HepG2 (cell line): ENCODE measurements around the gene INPP5E. TPM values are rescaled to one million over a fixed set of nuclear protein-coding genes. Genes with fewer than 3 reads are reported as not detected.
A peak's percentile ranks its signal among the peaks of the same experiment; 100 is the strongest.

Experiments
- BORCS8-MEF2B ChIP-seq: sonication (generic); formaldehyde crosslinking; IDR thresholded peaks from 2 replicates; pipeline ENCODE4 v1.8.0; 2022; ENCODE audit warnings: mild to moderate bottlenecking, missing genetic modification reagents
- EED ChIP-seq: sonication (generic); formaldehyde crosslinking; IDR thresholded peaks from 2 replicates; pipeline ENCODE4 v1.5.0; 2020; ENCODE audit warnings: mild to moderate bottlenecking, missing genetic modification reagents
- EHMT2 ChIP-seq: fragments of 200-600 bp; sonication (generic); IDR thresholded peaks from 2 replicates; pipeline ENCODE4 v1.7.0; 2017; ENCODE audit warnings: antibody characterized with exemption, low read depth, low read length, borderline replicate concordance
- JUNB ChIP-seq: sonication (generic); formaldehyde crosslinking; IDR thresholded peaks from 2 replicates; pipeline ENCODE4 v1.8.0; 2022; ENCODE audit warnings: missing genetic modification reagents, mild to moderate bottlenecking, borderline replicate concordance
- KLF16 ChIP-seq, 2 experiments: sonication (generic) in 1 of 2; formaldehyde crosslinking in 1 of 2; IDR thresholded peaks; 2 replicates each; pipeline versions ENCODE4 v1.6.1 to v1.8.0; 2016 to 2023; ENCODE audit warnings: missing genetic modification reagents in 2 of 2, missing compliant biosample characterization in 1 of 2
- MED13 ChIP-seq: sonication (generic); formaldehyde crosslinking; IDR thresholded peaks from 2 replicates; pipeline ENCODE4 v1.5.0; 2020; ENCODE audit warnings: missing genetic modification reagents
- MXD1 ChIP-seq: sonication (generic); formaldehyde crosslinking; IDR thresholded peaks from 2 replicates; pipeline ENCODE4 v1.4.0; 2020; ENCODE audit warnings: mild to moderate bottlenecking, missing genetic modification reagents
- NBN ChIP-seq: fragments of 450-650 bp; conservative IDR thresholded peaks from 2 replicates; pipeline ENCODE4 v1.6.1; 2017
- NFE2 ChIP-seq: sonication (generic); formaldehyde crosslinking; IDR thresholded peaks from 2 replicates; pipeline ENCODE4 v1.4.0; 2020; ENCODE audit warnings: missing genetic modification reagents
- NRL ChIP-seq: sonication (generic); formaldehyde crosslinking; IDR thresholded peaks from 2 replicates; pipeline ENCODE4 v1.5.0; 2020; ENCODE audit warnings: missing genetic modification reagents, mild to moderate bottlenecking, moderate library complexity, borderline replicate concordance
- PHF20 ChIP-seq: sonication (generic); formaldehyde crosslinking; IDR thresholded peaks from 2 replicates; pipeline ENCODE4 v1.5.0; 2020; ENCODE audit warnings: mild to moderate bottlenecking, missing genetic modification reagents
- RFXANK ChIP-seq: IDR thresholded peaks from 2 replicates; pipeline ENCODE4 v1.6.1; 2016
- SALL1 ChIP-seq: sonication (generic); formaldehyde crosslinking; IDR thresholded peaks from 2 replicates; pipeline ENCODE4 v1.8.0; 2022; ENCODE audit warnings: mild to moderate bottlenecking, missing genetic modification reagents
- SAP130 ChIP-seq: IDR thresholded peaks from 2 replicates; pipeline ENCODE4 v1.6.1; 2016; ENCODE audit warnings: low read depth
- SMC3 ChIP-seq: IDR thresholded peaks from 2 replicates; pipeline ENCODE4 v1.6.1; 2011; ENCODE audit warnings: low read length, improper control_type of control experiment
- SOX5 ChIP-seq: IDR thresholded peaks from 2 replicates; pipeline ENCODE4 v1.6.1; 2016; ENCODE audit warnings: borderline replicate concordance
- TBP ChIP-seq: sonication (generic); formaldehyde crosslinking; IDR thresholded peaks from 2 replicates; pipeline ENCODE4 v1.5.0; 2020; ENCODE audit warnings: missing genetic modification reagents
- TMF1 ChIP-seq: sonication (generic); formaldehyde crosslinking; IDR thresholded peaks from 2 replicates; pipeline ENCODE4 v1.8.1; 2022; ENCODE audit warnings: low read depth, missing genetic modification reagents
- YEATS2 ChIP-seq: sonication (generic); formaldehyde crosslinking; IDR thresholded peaks from 2 replicates; pipeline ENCODE4 v1.4.0; 2020; ENCODE audit warnings: missing genetic modification reagents, borderline replicate concordance
- YY1 ChIP-seq: IDR thresholded peaks from 2 replicates; pipeline ENCODE4 v1.6.1; 2011; ENCODE audit warnings: low read length, low read depth, moderate library complexity, mild to moderate bottlenecking; ENCODE audit not compliant: insufficient read depth, insufficient replicate concordance
- ZBTB21 ChIP-seq: sonication (generic); formaldehyde crosslinking; IDR thresholded peaks from 2 replicates; pipeline ENCODE4 v1.4.0; 2020; ENCODE audit warnings: missing genetic modification reagents
- ZBTB26 ChIP-seq: IDR thresholded peaks from 2 replicates; pipeline ENCODE4 v1.6.1; 2016; ENCODE audit warnings: missing compliant biosample characterization, missing genetic modification reagents, borderline replicate concordance
- ZNF234 ChIP-seq: sonication (generic); formaldehyde crosslinking; conservative IDR thresholded peaks from 2 replicates; pipeline ENCODE4 v1.5.1; 2020; ENCODE audit warnings: mild to moderate bottlenecking, missing genetic modification reagents
- ZNF33A ChIP-seq: sonication (generic); formaldehyde crosslinking; IDR thresholded peaks from 2 replicates; pipeline ENCODE4 v1.5.1; 2020; ENCODE audit warnings: missing genetic modification reagents, mild to moderate bottlenecking, moderate library complexity, borderline replicate concordance
- ZNF432 ChIP-seq: sonication (generic); formaldehyde crosslinking; IDR thresholded peaks from 2 replicates; pipeline ENCODE4 v1.5.0; 2020; ENCODE audit warnings: missing genetic modification reagents, mild to moderate bottlenecking, borderline replicate concordance
- ZNF589 ChIP-seq: sonication (generic); formaldehyde crosslinking; conservative IDR thresholded peaks from 2 replicates; pipeline ENCODE4 v1.8.0; 2022; ENCODE audit warnings: mild to moderate bottlenecking, moderate library complexity, missing genetic modification reagents
- ZNF674 ChIP-seq: sonication (generic); formaldehyde crosslinking; IDR thresholded peaks from 2 replicates; pipeline ENCODE4 v1.5.0; 2020; ENCODE audit warnings: low read depth, mild to moderate bottlenecking, missing genetic modification reagents
- polyA plus RNA-seq, 8 experiments: library from polyadenylated mRNA; depleted of rRNA in 3 of 8; stranded (reverse) in 7 of 8; unstranded in 1 of 8; fragments of >200 nt; fragmentation: Illumina TruSeq in 4 of 8; extraction: Trizol in 4 of 8; gene quantifications; 2 replicates each; pipeline versions ENCODE4 v1.2.1 to v1.2.3, GENCODE V29; 2011 to 2016; ENCODE audit warnings: low read depth in 4 of 8, missing spikeins in 1 of 8, mixed read lengths in 1 of 8; ENCODE audit not compliant: insufficient read depth in 1 of 8
- total RNA-seq, 5 experiments: library from RNA; depleted of rRNA; stranded (reverse); fragments of >200 nt; fragmentation: Illumina TruSeq; extraction: Trizol; gene quantifications; 2 replicates each; pipeline ENCODE4 v1.2.3, GENCODE V29; 2016; ENCODE audit warnings: low read depth in 1 of 5
- TF ChIP-seq, protein P1 (sequence below): IDR thresholded peaks from 2 replicates; pipeline ENCODE4 v1.6.1; 2012; ENCODE audit warnings: low read depth, low read length, improper control_type of control experiment

Gene INPP5E
- total and polyA plus RNA-seq, 2 of the 13 experiments (the other 11 are each of a cell fraction or from before 2014, with no cell fraction given): 5.5 TPM

DNA sequence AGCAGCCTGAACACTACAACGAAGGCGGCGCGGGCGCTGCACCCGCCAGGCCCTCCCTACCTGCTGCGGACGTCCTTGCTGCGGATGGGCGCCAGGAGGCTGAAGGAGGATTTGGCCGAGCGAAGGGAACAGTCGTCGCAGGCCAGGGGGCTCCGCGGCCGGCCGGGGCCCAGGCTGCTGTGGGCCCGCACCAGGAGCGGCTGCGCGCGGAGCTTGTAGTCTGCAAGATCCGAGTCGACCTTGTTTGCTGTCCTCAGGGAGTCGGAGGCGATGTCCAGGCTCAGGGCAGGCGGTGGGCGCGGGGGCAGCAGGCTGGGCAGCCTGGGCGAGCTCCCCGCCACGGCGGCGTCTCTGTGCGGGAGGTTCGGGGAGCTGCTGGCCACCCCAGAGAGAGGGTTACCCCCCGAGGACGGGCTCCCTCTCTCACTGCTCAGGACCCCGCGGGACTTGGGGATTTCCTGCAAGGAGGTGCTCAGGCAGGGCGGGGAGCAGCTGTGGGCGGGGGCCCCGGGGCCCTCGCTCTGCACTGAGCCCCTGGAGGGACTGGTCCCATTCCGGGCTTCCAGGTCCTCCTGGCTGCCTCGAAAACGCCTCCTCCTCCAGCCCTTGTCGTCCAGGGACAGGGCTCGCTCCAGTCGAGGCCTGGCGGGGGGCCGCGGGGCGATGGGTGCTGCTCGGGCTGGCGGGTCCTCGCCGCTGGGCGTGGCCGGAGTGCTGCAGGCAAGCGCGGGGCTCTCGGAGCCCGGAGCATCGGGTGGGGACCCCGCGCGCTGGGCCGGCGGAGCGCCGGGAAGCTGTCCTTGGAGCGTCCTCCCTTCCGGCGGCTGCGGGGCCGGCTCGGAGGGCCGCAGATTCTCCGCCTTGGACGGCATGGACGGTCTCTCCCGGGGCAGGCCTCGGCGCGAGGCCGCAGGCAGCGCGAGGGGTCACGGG, 831 bp downstream of the INPP5E start (continued):
- TF ChIP-seq EED (no peak), ZNF33A (no peak), ZNF234 (CRISPR knock-in tag) (no peak), YY1 (no peak), SALL1 (CRISPR knock-in tag) (0 out of 2 replicates have a peak, but pooled peaks have one; percentile 35), ZNF674 (CRISPR knock-in tag) (no peak), ZBTB21 (CRISPR knock-in tag) (no peak), NRL (CRISPR knock-in tag) (no peak), MXD1 (no peak; the same call in 1 of the 2 replicates), SOX5 (CRISPR knock-in tag) (no peak), SMC3 (no peak), JUNB (no peak), TMF1 (CRISPR knock-in tag) (no peak), NBN (no peak), MED13 (CRISPR knock-in tag) (no peak), ZNF589 (CRISPR knock-in tag) (0 out of 2 replicates have a peak, but pooled peaks have one; percentile 35), SAP130 (CRISPR knock-in tag) (peak; percentile 8; the same call in 1 of the 2 replicates), RFXANK (CRISPR knock-in tag) (no peak), ZNF432 (CRISPR knock-in tag) (no peak), KLF16 (CRISPR knock-in tag; IDR thresholded peaks at IDR 0.05) (no peak), PHF20 (0 out of 2 replicates have a peak, but pooled peaks have one; percentile 30), BORCS8-MEF2B (0 out of 2 replicates have a peak, but pooled peaks have one; percentile 18), NFE2 (no peak), TBP (CRISPR knock-in tag) (no peak), ZBTB26 (CRISPR knock-in tag) (no peak), YEATS2 (CRISPR knock-in tag) (no peak), EHMT2 (no peak)
- TF ChIP-seq, protein P1, sequence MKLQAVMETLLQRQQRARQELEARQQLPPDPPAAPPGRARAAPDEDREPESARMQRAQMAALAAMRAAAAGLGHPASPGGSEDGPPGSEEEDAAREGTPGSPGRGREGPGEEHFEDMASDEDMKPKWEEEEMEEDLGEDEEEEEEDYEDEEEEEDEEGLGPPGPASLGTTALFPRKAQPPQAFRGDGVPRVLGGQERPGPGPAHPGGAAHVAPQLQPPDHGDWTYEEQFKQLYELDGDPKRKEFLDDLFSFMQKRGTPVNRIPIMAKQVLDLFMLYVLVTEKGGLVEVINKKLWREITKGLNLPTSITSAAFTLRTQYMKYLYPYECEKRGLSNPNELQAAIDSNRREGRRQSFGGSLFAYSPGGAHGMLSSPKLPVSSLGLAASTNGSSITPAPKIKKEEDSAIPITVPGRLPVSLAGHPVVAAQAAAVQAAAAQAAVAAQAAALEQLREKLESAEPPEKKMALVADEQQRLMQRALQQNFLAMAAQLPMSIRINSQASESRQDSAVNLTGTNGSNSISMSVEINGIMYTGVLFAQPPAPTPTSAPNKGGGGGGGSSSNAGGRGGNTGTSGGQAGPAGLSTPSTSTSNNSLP: no peak
